A549 treated with dexamethasone at 1 μM for 4 hours (cell line): Measurements from ENCODE around the gene TTLL4. TPM values are rescaled to one million over a fixed set of nuclear protein-coding genes. Genes with fewer than 3 reads are reported as not detected.

Experiments used
- total RNA-seq: library from RNA; stranded (reverse); fragments of 200-300 nt; extraction: Qiagen RNA extraction; gene quantifications from 5 replicates; pipeline ENCODE4 v1.2.3, GENCODE V29; 2022

TTLL4 gene, protein sequence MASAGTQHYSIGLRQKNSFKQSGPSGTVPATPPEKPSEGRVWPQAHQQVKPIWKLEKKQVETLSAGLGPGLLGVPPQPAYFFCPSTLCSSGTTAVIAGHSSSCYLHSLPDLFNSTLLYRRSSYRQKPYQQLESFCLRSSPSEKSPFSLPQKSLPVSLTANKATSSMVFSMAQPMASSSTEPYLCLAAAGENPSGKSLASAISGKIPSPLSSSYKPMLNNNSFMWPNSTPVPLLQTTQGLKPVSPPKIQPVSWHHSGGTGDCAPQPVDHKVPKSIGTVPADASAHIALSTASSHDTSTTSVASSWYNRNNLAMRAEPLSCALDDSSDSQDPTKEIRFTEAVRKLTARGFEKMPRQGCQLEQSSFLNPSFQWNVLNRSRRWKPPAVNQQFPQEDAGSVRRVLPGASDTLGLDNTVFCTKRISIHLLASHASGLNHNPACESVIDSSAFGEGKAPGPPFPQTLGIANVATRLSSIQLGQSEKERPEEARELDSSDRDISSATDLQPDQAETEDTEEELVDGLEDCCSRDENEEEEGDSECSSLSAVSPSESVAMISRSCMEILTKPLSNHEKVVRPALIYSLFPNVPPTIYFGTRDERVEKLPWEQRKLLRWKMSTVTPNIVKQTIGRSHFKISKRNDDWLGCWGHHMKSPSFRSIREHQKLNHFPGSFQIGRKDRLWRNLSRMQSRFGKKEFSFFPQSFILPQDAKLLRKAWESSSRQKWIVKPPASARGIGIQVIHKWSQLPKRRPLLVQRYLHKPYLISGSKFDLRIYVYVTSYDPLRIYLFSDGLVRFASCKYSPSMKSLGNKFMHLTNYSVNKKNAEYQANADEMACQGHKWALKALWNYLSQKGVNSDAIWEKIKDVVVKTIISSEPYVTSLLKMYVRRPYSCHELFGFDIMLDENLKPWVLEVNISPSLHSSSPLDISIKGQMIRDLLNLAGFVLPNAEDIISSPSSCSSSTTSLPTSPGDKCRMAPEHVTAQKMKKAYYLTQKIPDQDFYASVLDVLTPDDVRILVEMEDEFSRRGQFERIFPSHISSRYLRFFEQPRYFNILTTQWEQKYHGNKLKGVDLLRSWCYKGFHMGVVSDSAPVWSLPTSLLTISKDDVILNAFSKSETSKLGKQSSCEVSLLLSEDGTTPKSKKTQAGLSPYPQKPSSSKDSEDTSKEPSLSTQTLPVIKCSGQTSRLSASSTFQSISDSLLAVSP
- 20.6 to 29.0 TPM (median 28.3 TPM) in 5 replicates for total RNA-seq

DNA sequence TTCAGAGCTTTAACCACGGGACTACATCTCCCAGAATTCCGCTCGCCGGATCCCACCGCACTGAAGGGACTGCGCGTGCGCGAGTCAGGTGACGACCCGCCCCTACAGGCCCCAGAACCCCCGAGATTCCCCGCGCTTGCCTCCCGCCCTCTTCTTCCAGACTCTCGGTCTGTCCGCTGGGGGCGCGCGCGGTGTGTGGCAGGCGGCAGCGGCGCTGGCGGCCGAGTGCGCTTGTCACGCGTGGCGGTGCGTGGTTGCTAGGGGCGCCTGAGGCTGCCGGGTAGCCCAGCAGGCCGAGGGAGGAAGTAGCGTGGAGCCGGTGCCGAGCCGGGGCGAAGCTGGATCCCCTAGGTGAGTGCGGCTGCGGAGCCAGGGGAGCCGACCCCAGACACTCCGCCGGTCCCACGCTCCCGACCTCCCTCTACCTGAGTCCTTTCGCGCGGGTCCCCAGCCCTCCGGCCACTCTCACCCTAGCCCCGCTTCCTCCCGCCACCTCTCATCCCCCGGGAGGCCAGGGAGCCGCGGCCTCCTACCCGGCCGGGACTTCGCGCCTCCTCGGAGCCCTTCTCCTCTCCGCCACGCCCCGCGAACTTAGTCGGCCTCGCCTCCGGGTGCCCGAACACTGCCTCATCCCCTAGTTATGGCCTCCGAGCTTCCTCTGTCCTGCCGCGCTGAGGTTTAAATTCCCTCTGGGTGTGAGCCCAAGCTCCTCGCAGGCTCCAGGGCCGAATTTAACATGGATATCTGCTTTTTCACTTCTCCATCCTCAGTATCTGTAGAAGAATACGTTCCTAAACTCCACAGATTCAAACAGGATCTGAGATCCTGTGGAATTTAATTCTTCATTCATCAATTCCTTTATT lies at the start of gene TTLL4:
TSS of gene TTLL4 (plus strand) at position 149 of the 863 bp plus-strand sequence. CDS start 26,842 bp downstream, outside the sequence.

DNA sequence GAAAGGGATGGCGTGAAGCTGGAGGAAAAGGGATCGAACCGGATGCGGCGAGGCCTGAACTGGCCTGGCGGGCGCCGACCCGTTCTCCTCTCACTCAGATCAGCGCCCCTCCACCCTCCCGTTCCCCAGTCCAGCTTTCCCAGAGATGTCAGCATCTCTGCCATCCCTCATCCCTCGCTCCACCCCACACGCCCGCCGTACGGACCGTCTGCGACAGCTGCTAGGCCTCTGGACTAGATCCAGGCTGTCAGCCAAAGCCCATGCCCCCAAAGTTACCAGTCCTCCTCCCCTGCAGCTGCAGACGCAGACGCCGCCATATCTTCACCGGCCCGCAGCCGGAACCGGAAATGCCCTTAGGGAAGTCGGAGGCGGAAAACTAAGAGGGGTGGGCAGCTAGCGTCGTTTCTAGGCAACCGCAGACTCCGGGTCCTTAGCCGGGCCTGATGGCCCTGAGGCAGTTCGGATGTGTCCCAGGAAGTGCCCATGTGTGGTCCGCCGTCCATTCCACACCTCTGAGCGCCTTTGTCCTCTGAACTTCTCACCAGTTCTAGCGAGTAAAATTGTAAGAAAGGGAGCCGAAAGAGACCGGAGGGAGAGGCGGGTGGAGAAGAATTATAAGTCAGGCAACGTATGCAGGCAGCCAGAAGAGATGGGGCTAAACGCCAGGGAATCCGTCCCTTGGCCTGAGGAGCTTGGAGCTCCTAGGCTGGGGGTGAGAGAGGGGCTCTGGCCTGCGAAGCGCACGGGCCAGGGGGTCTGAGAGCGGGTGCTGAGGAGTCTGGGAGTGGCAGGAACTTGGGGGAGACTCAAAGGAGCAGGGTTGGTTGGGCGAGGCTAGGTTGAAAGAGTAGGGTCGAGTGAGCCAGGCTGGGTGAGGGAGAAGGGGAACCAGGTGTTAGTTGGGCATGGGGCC lies 38.7 kb upstream of the TTLL4 start, which contains the start of the genes RNF25 and STK36:
TSS of gene RNF25 (minus strand) at position 349 of the 913 bp plus-strand sequence. CDS start at position 317, 32 bp downstream.
TSS of gene STK36 (plus strand) at position 433 of the 913 bp plus-strand sequence. CDS start 744 bp downstream, outside the sequence.

DNA sequence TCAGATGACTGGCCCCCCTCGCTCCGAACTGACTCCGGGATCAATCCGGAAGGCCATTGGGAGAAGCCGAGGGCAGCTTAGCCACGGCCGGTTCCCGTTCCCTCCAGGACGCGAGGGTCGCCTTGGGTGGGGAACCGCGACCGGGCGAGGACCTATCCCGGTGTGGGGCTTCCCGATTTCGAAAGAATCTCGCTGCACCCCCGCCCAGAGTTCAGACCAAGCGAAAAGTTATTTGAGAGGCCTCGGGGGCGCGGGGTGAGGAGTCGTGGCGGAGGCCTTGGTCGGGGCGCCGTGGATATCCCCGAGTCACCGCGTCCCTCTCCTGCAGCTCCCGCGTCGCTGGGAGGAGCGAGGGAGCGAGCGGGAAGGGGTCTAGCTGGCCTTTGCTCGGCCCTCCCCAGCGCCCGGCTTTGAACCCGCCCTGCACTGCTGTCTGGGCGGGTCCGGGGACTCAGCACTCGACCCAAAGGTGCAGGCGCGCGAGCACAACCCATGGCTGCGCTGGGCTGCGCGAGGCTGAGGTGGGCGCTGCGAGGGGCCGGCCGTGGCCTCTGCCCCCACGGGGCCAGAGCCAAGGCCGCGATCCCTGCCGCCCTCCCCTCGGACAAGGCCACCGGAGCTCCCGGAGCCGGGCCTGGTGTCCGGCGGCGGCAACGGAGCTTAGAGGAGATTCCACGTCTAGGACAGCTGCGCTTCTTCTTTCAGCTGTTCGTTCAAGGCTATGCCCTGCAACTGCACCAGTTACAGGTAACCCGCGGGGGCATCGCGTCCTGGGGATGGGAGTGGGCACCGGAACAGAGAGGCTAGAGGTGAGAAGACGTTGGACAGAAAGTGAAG lies 71.3 kb downstream of the TTLL4 start, which contains the start of gene CYP27A1:
TSS of gene CYP27A1 (plus strand) at position 457 of the 837 bp plus-strand sequence. CDS start at position 493, 36 bp downstream.

Other genes with a start within 250 kb of the TTLL4 start
- gene USP37, start 142.5 kb upstream of the TTLL4 start, total RNA-seq: 3.7 to 6.8 TPM (median 5.6 TPM) in 5 replicates
- gene CNOT9, start 142.0 kb upstream of the TTLL4 start, total RNA-seq: 36.8 to 43.3 TPM (median 40.7 TPM) in 5 replicates
- gene PLCD4, start 102.9 kb upstream of the TTLL4 start, total RNA-seq: 0.14 to 0.46 TPM (median 0.28 TPM) in 5 replicates
- 10.4 to 22.5 TPM (median 20.8 TPM) in 5 replicates for gene ZNF142, start 51.2 kb upstream of the TTLL4 start, total RNA-seq
- gene BCS1L, start 51.2 kb upstream of the TTLL4 start, total RNA-seq: 39.1 to 49.2 TPM (median 44.4 TPM) in 5 replicates
- gene RNF25, start 38.8 kb upstream of the TTLL4 start, total RNA-seq: 52.0 to 64.2 TPM (median 55.0 TPM) in 5 replicates
- gene STK36, start 38.7 kb upstream of the TTLL4 start, total RNA-seq: 6.7 to 12.3 TPM (median 11.4 TPM) in 5 replicates
- 0.15 to 0.18 TPM (median 0.18 TPM) in 5 replicates for gene CYP27A1, start 71.3 kb downstream of the TTLL4 start, total RNA-seq
- gene PRKAG3, start 121.0 kb downstream of the TTLL4 start, total RNA-seq: 0.04 TPM in 1 of 5 replicates, not detected in the others
- gene WNT6, start 149.0 kb downstream of the TTLL4 start, total RNA-seq: 0.11 to 0.26 TPM (median 0.22 TPM) in 5 replicates
- 0.05 to 0.08 TPM (median 0.06 TPM) in 5 replicates for gene WNT10A, start 170.0 kb downstream of the TTLL4 start, total RNA-seq
- gene CDK5R2, start 248.8 kb downstream of the TTLL4 start, total RNA-seq: 5.9 to 9.3 TPM (median 8.1 TPM) in 5 replicates